Mucosa of gallbladder (tissue), 1 donor: Measurements from ENCODE around the gene ZNF276. TPM values are rescaled to one million over a fixed set of nuclear protein-coding genes. Genes with fewer than 3 reads are reported as not detected.
"Not testable (repeated sequence)": the region's sequence is repeated elsewhere in the genome, so short reads cannot be mapped to it uniquely, and the experiment has no call there.

ENCODE experiments used
- DNase-seq: peaks from one replicate; pipeline ENCODE4 v3.0.0-alpha.2; 2020; ENCODE audit warnings: low spot score
- total RNA-seq: library from RNA; stranded (reverse); gene quantifications from one replicate; pipeline ENCODE4 v1.2.1, GENCODE V29; 2021
- donor health status: DM: no; HTN: no; CAD: no.

Gene ZNF276
- total RNA-seq = 39.0 TPM

GRCh38 chr16:89720813-89721545 lies at the start of gene ZNF276, which contains the start of gene VPS9D1:
Gene ZNF276, plus strand, starts transcription at chr16:89721537. Its CDS starts 104 bp downstream, at chr16:89721641.
Gene VPS9D1, minus strand, starts transcription at chr16:89720898. Its CDS starts 37 bp downstream, at chr16:89720861.
- DNase-seq = peak; percentile 83

DNA sequence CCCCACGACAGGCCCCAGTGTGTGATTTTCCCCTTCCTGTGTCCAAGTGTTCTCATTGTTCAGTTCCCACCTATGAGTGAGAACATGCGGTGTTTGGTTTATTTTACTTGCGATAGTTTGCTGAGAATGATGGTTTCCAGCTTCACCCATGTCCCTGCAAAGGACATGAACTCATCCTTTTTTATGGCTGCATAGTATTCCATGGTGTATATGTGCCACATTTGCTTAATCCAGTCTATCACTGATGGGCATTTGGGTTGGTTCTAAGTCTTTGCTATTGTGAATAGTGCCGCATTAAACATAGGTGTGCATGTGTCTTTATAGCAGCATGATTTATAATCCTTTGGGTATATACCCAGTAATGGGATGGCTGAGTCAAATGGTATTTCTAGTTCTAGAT lies 49.8 kb upstream of the ZNF276 start:
- DNase-seq = not testable (repeated sequence)

- no peak for DNase-seq
Measured at GRCh38 chr16:89672177-89672941, 49.0 kb upstream of the ZNF276 start.

- no peak for DNase-seq
Measured at GRCh38 chr16:89678258-89678657, 43.1 kb upstream of the ZNF276 start.

DNA sequence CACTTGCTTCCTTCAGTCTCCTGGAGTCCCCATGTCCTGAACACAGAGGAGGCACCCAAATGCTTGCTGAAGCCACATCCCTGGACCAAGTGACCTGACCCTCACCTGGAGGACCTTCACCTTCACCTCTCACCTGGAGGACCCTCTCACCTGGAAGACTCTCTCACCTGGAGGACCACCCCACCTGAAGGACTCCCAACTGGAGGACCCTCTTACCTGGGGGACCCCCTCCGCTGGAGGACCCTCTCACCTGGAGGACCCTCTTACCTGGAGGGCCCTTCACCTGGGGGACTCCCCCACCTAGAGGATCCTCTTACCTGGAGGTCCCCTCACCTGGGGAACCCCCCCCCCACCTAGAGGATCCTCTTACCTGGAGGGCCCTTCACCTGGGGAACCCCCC lies 35.4 kb upstream of the ZNF276 start:
- no peak for DNase-seq

DNA sequence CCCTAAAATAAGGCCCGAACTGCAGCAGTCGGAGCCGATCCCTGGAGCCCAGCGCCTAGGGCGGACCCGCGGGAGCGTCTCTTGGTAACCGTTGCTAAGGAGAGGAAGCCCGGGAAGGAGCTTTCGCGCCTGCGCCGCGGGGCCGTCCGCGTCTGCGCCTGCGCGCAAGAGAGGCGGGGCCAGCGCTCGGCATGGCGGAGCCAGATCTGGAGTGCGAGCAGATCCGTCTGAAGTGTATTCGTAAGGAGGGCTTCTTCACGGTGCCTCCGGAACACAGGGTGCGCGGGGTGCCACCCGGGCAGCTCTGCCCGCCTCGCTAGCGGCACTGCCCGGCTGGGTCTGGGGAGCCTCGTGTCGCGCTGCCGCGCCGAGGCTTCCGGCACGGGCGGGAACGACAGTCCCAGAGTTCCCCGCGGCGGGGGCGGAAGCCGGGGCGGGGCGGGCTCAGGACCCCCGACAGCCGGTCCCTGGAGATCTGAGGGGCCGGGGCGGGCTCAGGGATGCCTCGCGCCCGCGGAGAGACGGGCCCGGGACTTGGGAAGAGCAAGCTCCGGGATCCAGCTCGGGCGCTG lies 34.7 kb upstream of the ZNF276 start, which contains the start of gene CDK10:
TSS of gene CDK10 (plus strand) at position 170 of the 572 bp plus-strand sequence. CDS start at position 192, 22 bp downstream.
- DNase-seq = peak; percentile 94

DNA sequence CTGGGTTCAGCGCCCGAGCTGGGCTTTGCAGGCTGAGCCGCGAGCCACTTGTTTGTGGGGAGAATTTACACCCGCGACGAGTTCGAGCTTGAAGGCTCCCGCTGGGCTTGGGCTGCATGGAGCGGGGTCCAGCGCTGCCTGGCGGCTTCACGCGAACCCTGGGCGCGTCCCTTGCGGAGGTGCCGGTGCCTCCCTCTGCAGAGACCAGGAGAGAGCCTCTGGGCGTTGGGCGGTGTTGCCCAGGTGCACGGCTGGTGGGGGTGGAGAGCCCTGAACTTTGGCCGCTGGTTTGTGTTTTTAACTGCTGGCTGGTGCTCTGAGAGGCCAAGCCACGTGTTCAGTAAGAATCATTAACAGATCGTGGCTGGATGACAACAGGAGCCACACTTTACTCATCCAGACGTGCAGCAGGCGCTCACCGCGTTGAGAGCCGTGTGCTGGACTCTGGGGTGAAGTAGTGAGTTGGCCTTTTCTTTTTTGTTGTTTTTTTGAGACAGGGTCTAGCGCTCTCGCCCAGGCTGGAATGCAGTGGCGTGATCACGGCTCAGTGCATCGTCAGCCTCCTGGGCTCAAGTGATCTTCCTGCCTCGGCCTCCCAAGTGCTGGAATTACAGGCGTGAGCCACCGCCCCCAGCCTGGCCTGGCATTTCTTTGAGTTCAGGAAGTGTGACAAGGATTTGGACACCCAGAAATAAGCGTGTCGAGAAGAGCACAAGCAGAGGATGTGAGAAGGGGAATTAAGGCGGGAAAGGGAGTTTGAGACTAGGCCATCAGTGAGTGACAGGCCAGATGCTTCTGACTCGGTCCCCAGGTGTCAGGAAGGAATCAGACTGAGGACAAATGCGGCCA lies 34.0 kb upstream of the ZNF276 start:
- peak; percentile 87 for DNase-seq

DNA sequence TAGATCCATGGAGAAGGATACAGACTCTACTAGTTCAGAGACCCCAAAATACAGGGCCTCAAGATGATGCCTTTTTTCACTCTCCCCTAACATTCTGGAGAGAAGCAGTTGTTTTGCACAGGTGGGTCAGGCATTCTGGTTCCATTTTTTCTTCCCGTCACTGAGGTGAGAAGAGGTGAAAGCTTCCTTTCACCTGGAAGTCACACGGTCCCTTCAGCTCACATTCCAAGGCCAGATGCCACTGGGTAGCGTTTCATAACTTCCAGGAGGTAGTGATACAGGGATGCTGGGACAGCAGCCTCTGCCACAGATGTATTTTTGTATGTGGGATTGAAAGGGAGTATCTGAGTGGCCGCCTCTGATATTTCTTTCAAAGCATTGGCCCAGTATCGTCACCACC lies 32.9 kb upstream of the ZNF276 start:
- no peak for DNase-seq

DNA sequence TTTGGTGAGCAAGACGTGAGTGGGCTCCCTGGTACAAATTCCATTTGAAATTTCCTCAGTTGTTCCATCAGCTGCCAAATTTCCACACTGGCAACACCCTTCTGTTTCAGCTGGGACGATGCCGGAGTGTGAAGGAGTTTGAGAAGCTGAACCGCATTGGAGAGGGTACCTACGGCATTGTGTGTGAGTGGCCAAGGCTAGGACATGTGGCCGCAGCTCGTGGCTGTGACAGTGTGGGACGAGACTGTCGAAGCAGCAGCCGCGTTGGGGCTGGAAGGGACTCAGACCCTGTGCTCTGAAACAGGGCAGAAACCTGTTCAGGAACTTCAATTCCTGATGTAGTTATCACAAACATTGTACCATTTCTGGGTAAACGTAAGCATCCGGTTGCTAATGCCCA lies 32.2 kb upstream of the ZNF276 start:
- no peak for DNase-seq

DNA sequence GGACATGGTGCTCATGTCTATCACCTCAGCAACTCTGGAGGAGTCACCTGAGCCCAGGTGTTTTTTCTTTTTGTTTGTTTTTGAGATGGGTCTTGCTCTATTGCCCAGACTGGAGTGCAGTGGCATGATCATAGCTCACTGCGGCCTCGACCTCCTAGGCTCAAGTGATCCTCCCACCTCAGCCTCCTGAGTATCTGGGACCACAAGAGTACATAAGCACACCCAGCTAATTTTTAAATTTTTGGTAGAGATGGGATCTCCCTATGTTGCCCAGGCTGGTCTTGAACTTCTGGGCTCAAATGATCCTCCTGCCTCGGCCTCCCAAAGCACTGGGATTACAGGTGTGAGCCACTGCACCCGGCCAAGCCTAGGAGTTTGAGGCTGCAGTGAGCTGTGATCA lies 31.7 kb upstream of the ZNF276 start:
- DNase-seq = not testable (repeated sequence)

GRCh38 chr16:89690392-89690901 lies 30.9 kb upstream of the ZNF276 start:
- DNase-seq = no peak

GRCh38 chr16:89691231-89691985 lies 29.9 kb upstream of the ZNF276 start:
- no peak for DNase-seq

- no peak for DNase-seq
Measured at GRCh38 chr16:89691986-89692569, 29.3 kb upstream of the ZNF276 start.

DNA sequence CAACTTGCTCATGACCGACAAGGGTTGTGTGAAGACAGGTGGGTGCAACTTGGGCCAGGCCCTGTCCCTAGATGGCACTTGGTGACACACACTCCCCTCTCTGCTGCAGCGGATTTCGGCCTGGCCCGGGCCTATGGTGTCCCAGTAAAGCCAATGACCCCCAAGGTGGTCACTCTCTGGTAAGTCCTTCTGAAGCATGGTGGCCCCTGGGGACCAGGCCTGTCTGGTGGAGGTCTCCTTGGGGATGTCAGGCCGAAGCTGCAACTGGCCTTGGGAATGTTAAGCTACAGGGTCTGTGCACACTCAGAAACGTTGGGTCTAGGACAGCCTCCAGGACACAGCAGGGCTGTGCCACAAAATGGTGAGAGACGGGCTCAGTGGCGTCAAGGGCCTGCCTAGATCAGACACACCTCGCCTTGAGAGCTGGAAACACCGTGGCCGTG lies 28.0 kb upstream of the ZNF276 start:
- no peak for DNase-seq

DNA sequence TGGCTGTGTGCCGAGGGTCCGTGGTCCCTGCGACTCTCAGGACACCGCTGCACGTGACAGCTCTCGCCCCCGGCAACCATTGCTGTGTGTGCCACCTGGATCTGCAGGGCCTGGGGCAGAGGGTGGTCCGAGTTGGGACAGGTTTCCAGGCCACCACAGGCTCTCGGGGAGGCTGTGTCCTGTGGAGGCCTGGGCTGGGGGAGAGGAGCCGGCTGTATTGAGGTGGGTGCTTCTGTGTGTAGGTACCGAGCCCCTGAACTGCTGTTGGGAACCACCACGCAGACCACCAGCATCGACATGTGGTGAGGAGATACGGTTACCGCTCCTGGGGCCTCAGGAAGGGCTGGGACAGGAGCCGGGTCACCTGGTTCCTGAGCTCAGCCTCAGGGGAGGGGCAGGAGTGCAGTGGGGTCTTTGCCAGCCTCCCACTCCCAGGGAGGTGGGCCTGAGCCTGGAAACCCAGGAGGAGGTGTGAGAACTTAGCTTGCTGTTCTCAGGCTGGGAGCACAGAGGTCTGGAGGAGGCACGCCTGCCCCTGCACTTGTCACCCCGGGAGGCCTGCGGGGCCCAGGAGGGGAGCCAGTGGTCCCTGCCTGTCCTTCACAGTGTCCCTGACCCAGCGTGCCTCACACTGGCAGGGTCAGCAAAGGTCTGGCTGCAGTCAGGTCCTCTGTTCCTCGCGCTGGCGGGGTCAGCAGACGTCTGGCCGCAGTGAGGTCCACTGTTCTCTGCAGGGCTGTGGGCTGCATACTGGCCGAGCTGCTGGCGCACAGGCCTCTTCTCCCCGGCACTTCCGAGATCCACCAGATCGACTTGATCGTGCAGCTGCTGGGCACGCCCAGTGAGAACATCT lies 27.2 kb upstream of the ZNF276 start:
- no peak for DNase-seq

GRCh38 chr16:89694784-89695085 lies 26.6 kb upstream of the ZNF276 start:
- DNase-seq = not testable (repeated sequence)

GRCh38 chr16:89695086-89695874 lies 26.1 kb upstream of the ZNF276 start:
- no peak for DNase-seq

DNA sequence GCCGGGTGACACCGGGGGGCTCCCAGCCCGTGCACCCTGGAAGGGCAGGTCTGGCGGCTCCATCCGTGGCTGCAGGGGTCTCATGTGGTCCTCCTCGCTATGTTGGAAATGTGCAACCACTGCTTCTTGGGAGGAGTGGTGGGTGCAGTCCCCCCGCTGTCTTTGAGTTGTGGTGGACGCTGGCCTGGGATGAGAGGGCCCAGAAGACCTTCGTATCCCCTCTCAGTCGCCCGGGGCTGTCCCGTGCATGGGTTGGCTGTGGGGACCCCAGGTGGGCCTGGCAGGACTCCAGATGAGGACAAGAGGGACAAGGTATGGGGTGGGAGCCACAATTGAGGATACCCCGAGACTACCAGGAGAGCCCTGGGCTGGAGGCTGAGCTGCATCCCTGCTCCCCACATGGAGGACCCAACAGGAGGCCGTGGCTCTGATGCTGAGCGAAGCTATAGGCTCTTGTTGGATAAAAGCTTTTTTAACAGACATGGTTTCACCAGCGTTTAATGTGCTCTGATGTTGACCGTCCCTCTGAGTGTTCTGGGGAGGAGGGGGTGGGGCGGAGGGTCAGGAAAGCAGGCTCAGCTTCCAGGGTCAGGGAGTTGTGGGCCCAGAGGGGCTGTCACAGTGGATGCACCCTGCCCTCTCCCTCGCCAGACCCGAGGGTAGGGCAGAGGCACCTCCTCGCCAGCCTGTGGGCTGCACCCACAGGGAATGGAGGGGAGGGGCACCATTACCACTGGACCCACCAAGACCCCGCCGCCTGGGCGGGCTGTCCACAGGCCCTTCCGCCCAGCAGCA lies 25.3 kb upstream of the ZNF276 start:
- no peak for DNase-seq
